GM18909 (cell line): ENCODE measurements around the gene IGSF9.

Source experiments
- ATAC-seq: cut with Tn5 transposase; IDR thresholded peaks from one replicate; pipeline ENCODE4 v1.9.1; 2021; ENCODE audit warnings: mild to moderate bottlenecking; ENCODE audit not compliant: unreplicated experiment, poor library complexity

Gene IGSF9

DNA sequence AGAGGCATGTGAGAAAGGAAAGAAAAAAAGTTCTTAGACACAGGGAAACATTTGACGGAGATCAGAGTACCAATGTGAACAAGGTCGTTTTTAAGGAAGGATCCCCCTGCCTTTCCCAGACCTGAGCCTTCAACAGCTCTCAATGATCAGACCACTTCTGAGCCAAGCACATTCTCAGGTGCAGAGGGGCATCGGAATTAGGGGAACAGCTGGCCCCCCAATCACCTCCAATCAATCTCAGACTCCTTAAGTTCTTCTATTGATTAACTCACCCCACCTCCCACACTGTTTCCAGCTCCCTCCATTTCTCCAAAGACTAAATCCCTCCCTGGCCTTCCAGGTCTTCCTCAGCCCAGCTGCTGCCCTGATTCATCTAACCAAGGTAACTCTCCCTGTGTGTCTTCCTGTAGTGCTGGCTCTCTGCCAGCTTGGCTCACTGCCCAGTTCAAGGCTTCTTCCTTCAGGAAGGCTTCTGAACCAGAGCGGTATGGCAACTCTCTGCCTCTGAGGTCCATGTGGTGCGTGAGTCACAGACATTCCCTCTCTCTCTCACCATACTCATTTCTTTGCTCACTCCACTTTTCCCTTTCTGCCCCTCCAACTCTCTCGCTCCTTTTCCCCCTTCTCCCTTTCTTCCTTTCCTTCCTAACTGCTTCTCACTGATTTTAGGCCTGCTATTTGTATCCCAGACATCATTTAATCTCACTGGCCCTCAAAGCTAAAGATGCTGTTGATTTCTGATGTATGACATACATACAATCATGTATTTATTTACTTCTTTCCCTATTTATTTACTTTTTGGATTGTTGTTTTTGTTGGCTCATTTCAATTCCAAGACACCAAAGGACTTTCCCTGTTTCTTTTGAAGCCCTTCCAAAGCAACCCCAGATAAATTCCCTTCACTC, 63.5 kb downstream of the IGSF9 start:
- ATAC-seq: no peak

DNA sequence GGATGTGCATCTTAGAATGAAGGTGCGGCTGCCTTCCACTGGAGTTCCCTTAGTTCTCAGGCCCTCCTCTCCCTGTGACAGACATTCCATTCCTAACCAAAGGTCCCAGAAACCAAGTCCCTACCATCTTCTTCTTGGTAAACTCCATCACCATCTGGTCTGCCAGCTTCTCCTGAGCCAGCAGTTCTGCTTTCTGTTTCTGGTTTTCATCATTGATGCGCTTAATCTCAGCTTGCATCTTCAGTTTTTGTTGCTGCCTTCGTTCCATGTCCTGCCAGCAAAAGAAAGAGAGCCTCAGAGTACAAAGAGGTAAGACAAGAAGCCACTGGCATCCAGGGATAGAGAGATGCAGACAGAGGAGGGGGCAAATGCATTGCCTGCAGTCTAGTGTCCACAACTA, 65.0 kb downstream of the IGSF9 start:
- no peak for ATAC-seq

DNA sequence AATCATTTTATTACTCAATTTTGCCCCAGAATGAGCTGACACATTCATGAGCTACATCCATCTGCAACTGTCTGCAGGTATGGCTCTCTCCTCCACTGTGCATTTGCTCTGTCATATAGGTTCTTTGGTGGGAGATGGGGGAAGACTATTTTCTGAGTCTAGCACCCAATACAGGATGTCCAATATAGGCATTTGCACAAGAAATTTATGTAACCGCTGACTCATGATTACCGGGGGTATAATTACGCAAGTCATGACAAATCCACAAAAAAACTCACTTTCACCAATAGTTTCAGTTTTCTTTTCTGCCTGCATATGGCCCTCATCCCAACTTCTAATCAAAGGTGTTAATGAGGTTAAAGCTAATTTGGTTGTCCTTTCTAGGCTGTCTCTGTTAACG, 65.4 kb downstream of the IGSF9 start:
- no peak for ATAC-seq

DNA sequence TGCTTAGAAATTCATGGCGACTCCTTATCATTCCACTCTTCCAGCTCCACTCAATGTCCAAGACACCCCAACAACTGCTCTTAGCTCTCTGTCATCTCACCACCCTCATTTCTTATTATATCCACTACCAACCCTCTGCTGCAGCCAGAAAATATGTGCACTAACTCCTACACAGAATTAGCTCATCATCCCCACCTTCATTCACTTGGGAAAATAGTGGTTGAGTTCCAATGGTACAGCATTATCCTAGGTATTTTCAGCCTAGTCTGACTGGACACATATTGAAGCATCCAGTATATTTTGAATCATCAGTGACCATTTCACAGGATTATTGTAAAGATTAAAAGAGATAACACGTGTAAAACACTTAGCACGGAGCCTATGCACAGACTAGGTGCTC, 66.3 kb downstream of the IGSF9 start:
- no peak for ATAC-seq

DNA sequence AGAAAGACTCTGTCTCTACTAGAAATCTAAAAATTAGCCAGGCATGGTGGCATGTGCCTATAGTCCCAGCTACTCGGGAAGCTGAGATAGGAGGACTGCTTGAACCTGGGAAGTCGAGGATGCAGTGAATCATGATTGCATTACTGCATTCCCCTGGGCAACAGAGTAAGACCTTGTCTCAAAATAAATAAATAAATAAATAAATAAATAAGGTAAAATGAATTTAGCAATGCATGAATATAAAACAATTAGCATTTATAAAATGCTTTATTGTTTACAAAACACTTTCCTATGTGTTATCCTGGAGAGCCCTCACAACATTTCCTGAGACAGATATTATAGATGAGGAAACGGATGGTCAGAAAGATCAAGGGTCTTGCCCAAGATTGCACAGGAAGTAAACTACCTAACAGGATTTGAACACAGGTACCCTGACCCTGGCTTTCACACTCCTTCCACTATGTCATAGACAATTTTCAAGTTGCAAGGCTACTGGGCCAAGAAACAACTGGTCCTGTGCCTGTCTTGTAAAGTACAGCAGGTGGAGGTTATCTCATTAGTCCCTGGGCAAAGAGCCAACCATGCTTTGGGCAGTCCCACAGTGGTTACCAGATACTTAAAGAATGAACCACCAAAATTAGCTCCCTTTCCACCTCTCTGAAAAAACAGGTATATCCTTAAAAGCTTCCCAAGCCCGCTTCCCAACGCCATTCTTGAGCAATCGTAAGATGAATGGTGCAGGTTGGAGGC, 67.5 kb downstream of the IGSF9 start:
- no peak for ATAC-seq
